Smooth muscle cell (in vitro differentiated cells): ENCODE data around the gene CYBA. TPM values are rescaled to one million over a fixed set of nuclear protein-coding genes. Genes with fewer than 3 reads are reported as not detected.

Experiments used
- DNase-seq: peaks from one replicate; lab custom pipeline; 2025; ENCODE audit not compliant: unreplicated experiment; lab: John Stamatoyannopoulos, UW
- H2AFZ ChIP-seq: fragments of 200-600 bp; sonication (generic); 2 replicates; pipeline ENCODE4 v1.6.0; 2016; ENCODE audit warnings: antibody characterized with exemption, low read depth, mild to moderate bottlenecking
- H3F3A ChIP-seq: fragments of 200-600 bp; sonication (generic); 2 replicates; pipeline ENCODE4 v1.6.0; 2017; ENCODE audit warnings: antibody characterized with exemption, low read depth
- H3K27ac ChIP-seq: fragments of 200-600 bp; sonication (generic); 2 replicates; pipeline ENCODE4 v1.5.1; 2016; ENCODE audit warnings: low read depth, mild to moderate bottlenecking
- H3K27me3 ChIP-seq: fragments of 200-600 bp; sonication (generic); 2 replicates; pipeline ENCODE4 v1.6.1; 2016; ENCODE audit warnings: low read depth, mild to moderate bottlenecking
- H3K36me3 ChIP-seq: fragments of 200-600 bp; sonication (generic); 2 replicates; pipeline ENCODE4 v1.5.1; 2016; ENCODE audit warnings: low read depth
- H3K4me1 ChIP-seq: fragments of 200-600 bp; sonication (generic); 2 replicates; pipeline ENCODE4 v1.5.1; 2016; ENCODE audit warnings: low read depth
- H3K4me2 ChIP-seq: fragments of 200-600 bp; sonication (generic); 2 replicates; pipeline ENCODE4 v1.6.0; 2016; ENCODE audit warnings: mild to moderate bottlenecking
- H3K4me3 ChIP-seq: fragments of 200-600 bp; sonication (generic); 2 replicates; pipeline ENCODE4 v1.5.1; 2016; ENCODE audit warnings: mild to moderate bottlenecking
- H3K79me2 ChIP-seq: fragments of 200-600 bp; sonication (generic); 2 replicates; pipeline ENCODE4 v1.6.0; 2016; ENCODE audit warnings: low read depth, mild to moderate bottlenecking
- H3K9ac ChIP-seq: fragments of 200-600 bp; sonication (generic); 2 replicates; pipeline ENCODE4 v1.6.0; 2016; ENCODE audit warnings: low read depth
- H3K9me3 ChIP-seq: fragments of 200-600 bp; sonication (generic); replicated peaks from 2 replicates; pipeline ENCODE4 v1.5.1; 2016; ENCODE audit warnings: low read depth
- H4K20me1 ChIP-seq: fragments of 200-600 bp; sonication (generic); 2 replicates; pipeline ENCODE4 v1.6.0; 2016; ENCODE audit warnings: low read depth
- WGBS: methylation state at CpG from one replicate; pipeline ENCODE4 v1.1.7; 2016; ENCODE audit warnings: low lambda C conversion rate; 5-methylcytosine and 5-hydroxymethylcytosine counted together
- polyA plus RNA-seq: library from polyadenylated mRNA; unstranded; fragments of >200 nt; fragmentation: Nextera tagmentation; extraction: Ambion mirVana; gene quantifications from 2 replicates; pipeline ENCODE4 v1.2.1, GENCODE V29; 2016
- total RNA-seq: library from RNA; depleted of rRNA; stranded (reverse); fragments of >200 nt; gene quantifications from 2 replicates; pipeline ENCODE4 v1.2.3, GENCODE V29; 2014
- TF ChIP-seq, protein P1 (sequence below): fragments of 200-600 bp; sonication (generic); IDR thresholded peaks from 2 replicates; pipeline ENCODE4 v1.5.1; 2017; ENCODE audit warnings: borderline replicate concordance, mild to moderate bottlenecking, antibody characterized with exemption; ENCODE audit not compliant: insufficient read depth, poor library complexity, severe bottlenecking

CYBA gene
- total and polyA plus RNA-seq, 2 experiments from 2014 or later = 181 to 388 TPM

GRCh38 chr16:88667461-88667860 is 16.6 kb upstream of the CYBA start:
- H3K36me3 ChIP-seq = no peaks in the 10 kb centered on the region
- H3K4me2 ChIP-seq = no peak overlapping the region
- H4K20me1 ChIP-seq = peaks cover 1% of the 10 kb centered on the region
- no peaks in the 10 kb centered on the region for H3K4me1 ChIP-seq
- TF ChIP-seq, protein P1, sequence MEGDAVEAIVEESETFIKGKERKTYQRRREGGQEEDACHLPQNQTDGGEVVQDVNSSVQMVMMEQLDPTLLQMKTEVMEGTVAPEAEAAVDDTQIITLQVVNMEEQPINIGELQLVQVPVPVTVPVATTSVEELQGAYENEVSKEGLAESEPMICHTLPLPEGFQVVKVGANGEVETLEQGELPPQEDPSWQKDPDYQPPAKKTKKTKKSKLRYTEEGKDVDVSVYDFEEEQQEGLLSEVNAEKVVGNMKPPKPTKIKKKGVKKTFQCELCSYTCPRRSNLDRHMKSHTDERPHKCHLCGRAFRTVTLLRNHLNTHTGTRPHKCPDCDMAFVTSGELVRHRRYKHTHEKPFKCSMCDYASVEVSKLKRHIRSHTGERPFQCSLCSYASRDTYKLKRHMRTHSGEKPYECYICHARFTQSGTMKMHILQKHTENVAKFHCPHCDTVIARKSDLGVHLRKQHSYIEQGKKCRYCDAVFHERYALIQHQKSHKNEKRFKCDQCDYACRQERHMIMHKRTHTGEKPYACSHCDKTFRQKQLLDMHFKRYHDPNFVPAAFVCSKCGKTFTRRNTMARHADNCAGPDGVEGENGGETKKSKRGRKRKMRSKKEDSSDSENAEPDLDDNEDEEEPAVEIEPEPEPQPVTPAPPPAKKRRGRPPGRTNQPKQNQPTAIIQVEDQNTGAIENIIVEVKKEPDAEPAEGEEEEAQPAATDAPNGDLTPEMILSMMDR = no peak
- 37% methylated on average over 4 of the region's 5 CpGs for WGBS
- H3K27ac ChIP-seq = no peak overlapping the region
- H3K4me3 ChIP-seq = no peak overlapping the region
- H3F3A ChIP-seq = no peaks in the 10 kb centered on the region
- no peak for DNase-seq
- no peaks in the 10 kb centered on the region for H3K27me3 ChIP-seq
- no peaks in the 10 kb centered on the region for H3K9me3 ChIP-seq
- peaks cover 16% of the 10 kb centered on the region for H3K79me2 ChIP-seq
- no peak overlapping the region for H3K9ac ChIP-seq
- no peak overlapping the region for H2AFZ ChIP-seq

GRCh38 chr16:88665570-88665969 is 14.7 kb upstream of the CYBA start:
- DNase-seq = no peak
- H2AFZ ChIP-seq = no peak overlapping the region
- H3K9ac ChIP-seq = no peak overlapping the region
- no peak overlapping the region for H3K4me2 ChIP-seq
- no peaks in the 10 kb centered on the region for H3K36me3 ChIP-seq
- 100% methylated on average over 3 of the region's 3 CpGs for WGBS
- TF ChIP-seq, protein P1 = no peak
- H3K27ac ChIP-seq = no peak overlapping the region
- H3K79me2 ChIP-seq = peaks cover 35% of the 10 kb centered on the region
- H3K27me3 ChIP-seq = no peaks in the 10 kb centered on the region
- H3K9me3 ChIP-seq = no peaks in the 10 kb centered on the region
- no peak overlapping the region for H3K4me3 ChIP-seq
- peaks cover 5% of the 10 kb centered on the region for H3K4me1 ChIP-seq
- H3F3A ChIP-seq = no peaks in the 10 kb centered on the region
- H4K20me1 ChIP-seq = peaks cover 19% of the 10 kb centered on the region

- H3K79me2 ChIP-seq = peaks cover 39% of the 10 kb centered on the region
- H3K27ac ChIP-seq = no peak overlapping the region
Measured at GRCh38 chr16:88665148-88665547, 14.3 kb upstream of the CYBA start.

More at GRCh38 chr16:88665148-88665547, 14.3 kb upstream of the CYBA start:
- no peak for DNase-seq
- Histone ChIP-seq H3F3A (no peaks in the 10 kb centered on the region), H3K36me3 (no peaks in the 10 kb centered on the region), H2AFZ (no peak overlapping the region), H4K20me1 (peaks cover 22% of the 10 kb centered on the region), H3K27me3 (no peaks in the 10 kb centered on the region), H3K4me2 (no peak overlapping the region), H3K4me3 (no peak overlapping the region), H3K4me1 (peaks cover 5% of the 10 kb centered on the region), H3K9ac (no peak overlapping the region), H3K9me3 (no peaks in the 10 kb centered on the region)
- TF ChIP-seq, protein P1 = no peak
- 97% methylated on average over 4 of the region's 4 CpGs for WGBS
